K562 (cell line): ENCODE data around the gene GNB2. TPM values are rescaled to one million over a fixed set of nuclear protein-coding genes. Genes with fewer than 3 reads are reported as not detected.

ENCODE experiments used
- ARID2 ChIP-seq: fragments of 450-650 bp; IDR thresholded peaks from 2 replicates; pipeline ENCODE4 v1.6.1; 2017; ENCODE audit warnings: antibody characterized with exemption, mild to moderate bottlenecking
- BRCA1 ChIP-seq, 2 experiments: fragments of 450-650 bp in 1 of 2; sonication (generic) in 1 of 2; formaldehyde crosslinking in 1 of 2; IDR thresholded peaks; 2 replicates each; pipeline versions ENCODE4 v1.5.0 to v1.6.1; 2017 to 2020; ENCODE audit warnings: mild to moderate bottlenecking in 1 of 2, missing genetic modification reagents in 1 of 2
- FOXM1 ChIP-seq, 2 experiments: fragments of 450-650 bp in 1 of 2; sonication (generic) in 1 of 2; formaldehyde crosslinking in 1 of 2; IDR thresholded peaks; 2 replicates each; pipeline versions ENCODE4 v1.6.1 to v1.9.0; 2017 to 2022; ENCODE audit warnings: low read depth in 2 of 2, mild to moderate bottlenecking in 2 of 2, missing genetic modification reagents in 1 of 2, moderate library complexity in 1 of 2
- HMGXB4 ChIP-seq: sonication (generic); formaldehyde crosslinking; IDR thresholded peaks from 2 replicates; pipeline ENCODE4 v1.8.1; 2023; ENCODE audit warnings: mild to moderate bottlenecking, missing genetic modification reagents
- JUNB ChIP-seq: fragments of 450-650 bp; formaldehyde crosslinking; conservative IDR thresholded peaks from 2 replicates; pipeline ENCODE4 v1.4.0; 2020; ENCODE audit warnings: mild to moderate bottlenecking
- NELFE ChIP-seq: IDR thresholded peaks from 2 replicates; pipeline ENCODE4 v1.6.1; 2011; ENCODE audit warnings: mild to moderate bottlenecking; ENCODE audit not compliant: insufficient read depth, insufficient read length
- NONO ChIP-seq, 2 experiments: fragments of 200-400 bp in 1 of 2; fragments of 450-650 bp in 1 of 2; formaldehyde crosslinking in 1 of 2; IDR thresholded peaks; 2 replicates each; pipeline ENCODE4 v1.6.1; 2017; ENCODE audit warnings: low read depth in 2 of 2, mild to moderate bottlenecking in 2 of 2, moderate library complexity in 2 of 2, low read length in 1 of 2
- NRF1 ChIP-seq, 2 experiments: fragments of 450-650 bp; IDR thresholded peaks in 1 of 2; conservative IDR thresholded peaks in 1 of 2; 2 replicates each; pipeline ENCODE4 v1.6.1; 2014; ENCODE audit warnings: mild to moderate bottlenecking in 2 of 2
- PHF8 ChIP-seq: fragments of 200-600 bp; sonication (generic); IDR thresholded peaks from 2 replicates; pipeline ENCODE4 v1.6.1; 2012; ENCODE audit warnings: mixed run types, mild to moderate bottlenecking, inconsistent platforms, low read length, moderate library complexity, borderline replicate concordance
- POLR2H ChIP-seq: IDR thresholded peaks from 2 replicates; pipeline ENCODE4 v1.6.1; 2016; ENCODE audit warnings: missing genetic modification characterization, low read depth, mild to moderate bottlenecking, control low read depth, missing compliant biosample characterization, moderate library complexity
- RB1 ChIP-seq: fragments of 450-650 bp; IDR thresholded peaks from 2 replicates; pipeline ENCODE4 v1.6.1; 2017; ENCODE audit warnings: low read depth, mild to moderate bottlenecking
- STAT5A ChIP-seq: IDR thresholded peaks from 2 replicates; pipeline ENCODE4 v1.6.1; 2012; ENCODE audit warnings: low read length, inconsistent platforms, borderline replicate concordance
- XRCC5 ChIP-seq: fragments of 200-400 bp; formaldehyde crosslinking; IDR thresholded peaks from 2 replicates; pipeline ENCODE4 v1.6.1; 2017; ENCODE audit warnings: low read depth, mild to moderate bottlenecking, low read length
- ZBTB49 ChIP-seq: sonication (generic); formaldehyde crosslinking; IDR thresholded peaks from 2 replicates; pipeline ENCODE4 v1.8.0; 2022; ENCODE audit warnings: missing genetic modification reagents, mild to moderate bottlenecking, borderline replicate concordance
- ZHX1 ChIP-seq: fragments of 150-350 bp; conservative IDR thresholded peaks from 2 replicates; pipeline ENCODE4 v1.6.1; 2014; ENCODE audit warnings: low read length
- ZNF184 ChIP-seq: sonication (generic); formaldehyde crosslinking; IDR thresholded peaks from 2 replicates; pipeline ENCODE4 v1.5.0; 2020; ENCODE audit warnings: missing genetic modification reagents
- ZNF232 ChIP-seq: sonication (generic); formaldehyde crosslinking; IDR thresholded peaks from 2 replicates; pipeline ENCODE4 v1.8.0; 2022; ENCODE audit warnings: mild to moderate bottlenecking, missing genetic modification reagents
- ZNF41 ChIP-seq: fragments of 250-450 bp; sonication (Bioruptor Pico); conservative IDR thresholded peaks from 2 replicates; pipeline ENCODE4 v1.4.0; 2020; ENCODE audit warnings: mild to moderate bottlenecking
- ZNF583 ChIP-seq: fragments of 250-450 bp; sonication (Bioruptor Pico); IDR thresholded peaks from 2 replicates; pipeline ENCODE4 v1.4.0; 2020
- ZNF780A ChIP-seq: fragments of 250-450 bp; sonication (Bioruptor Pico); IDR thresholded peaks from 2 replicates; pipeline ENCODE4 v1.5.0; 2021; ENCODE audit warnings: mild to moderate bottlenecking
- polyA plus RNA-seq, 8 experiments: library from polyadenylated mRNA; depleted of rRNA in 4 of 8; stranded (reverse) in 5 of 8; unstranded in 3 of 8; fragments of >200 nt; fragmentation: Nextera tagmentation in 2 of 8; fragmentation: Illumina TruSeq in 1 of 8; extraction: Ambion mirVana in 2 of 8; extraction: Trizol in 1 of 8; gene quantifications; 2 replicates each; pipeline versions ENCODE4 v1.2.1 to v1.2.3, GENCODE V29; 2011 to 2014; ENCODE audit warnings: inconsistent platforms in 1 of 8, missing spikeins in 1 of 8
- total RNA-seq, 7 experiments: library from RNA; depleted of rRNA in 6 of 7; stranded (reverse); fragments of >200 nt in 6 of 7; fragmentation: Illumina TruSeq in 2 of 7; extraction: Trizol in 2 of 7; gene quantifications; 2 replicates each; pipeline versions ENCODE4 v1.2.1 to v1.2.3, GENCODE V29; 2011 to 2021; ENCODE audit warnings: low replicate concordance in 1 of 7

The GNB2 gene
- total and polyA plus RNA-seq, 9 of the 15 experiments (the other 6 are each of a cell fraction or from before 2014, with no cell fraction given), result 0.65 to 320 (median 104) TPM

GRCh38 chr7:100640517-100641440 is 32.8 kb upstream of the GNB2 start (continued):
- TF ChIP-seq PHF8, result peak; percentile 29; the same call in 1 of the 2 replicates
- no peak for TF ChIP-seq ARID2
- no peak for TF ChIP-seq ZNF232 (CRISPR knock-in tag)
- no peak for TF ChIP-seq ZNF780A
- no peak for TF ChIP-seq JUNB (CRISPR knock-in tag)
- TF ChIP-seq FOXM1 (IDR thresholded peaks at IDR 0.05; ENCODE audit: low read depth), result no peak
- 0 out of 2 replicates have a peak, but pooled peaks have one; percentile 37 for TF ChIP-seq FOXM1 (CRISPR knock-in tag; IDR thresholded peaks at IDR 0.05; ENCODE audit: low read depth)
- 0 out of 2 replicates have a peak, but pooled peaks have one; percentile 48 for TF ChIP-seq ZNF583
- no peak; a peak in 1 of 4 replicates for TF ChIP-seq NRF1 (conservative IDR thresholded peaks at IDR 0.05 in 1 of 2, IDR thresholded peaks at IDR 0.05 in 1 of 2)
- no peak for TF ChIP-seq XRCC5
- no peak for TF ChIP-seq HMGXB4 (CRISPR knock-in tag)
- no peak for TF ChIP-seq NONO (IDR thresholded peaks at IDR 0.05; ENCODE audit: low read depth in 2 of 2, low read length in 1 of 2)
- TF ChIP-seq RB1, result no peak
- TF ChIP-seq POLR2H (tag), result no peak
- TF ChIP-seq ZBTB49, result no peak
- no peak for TF ChIP-seq STAT5A
- no peak for TF ChIP-seq BRCA1 (IDR thresholded peaks at IDR 0.05)
- no peak for TF ChIP-seq BRCA1 (CRISPR knock-in tag; IDR thresholded peaks at IDR 0.05)
- TF ChIP-seq ZHX1, result no peak; the same call in 1 of the 2 replicates
- no peak for TF ChIP-seq ZNF41 (CRISPR knock-in tag)
- TF ChIP-seq NELFE, result no peak
- TF ChIP-seq ZNF184 (CRISPR knock-in tag), result no peak
